ENCODE results near the gene PIGP.

PIGP gene

DNA sequence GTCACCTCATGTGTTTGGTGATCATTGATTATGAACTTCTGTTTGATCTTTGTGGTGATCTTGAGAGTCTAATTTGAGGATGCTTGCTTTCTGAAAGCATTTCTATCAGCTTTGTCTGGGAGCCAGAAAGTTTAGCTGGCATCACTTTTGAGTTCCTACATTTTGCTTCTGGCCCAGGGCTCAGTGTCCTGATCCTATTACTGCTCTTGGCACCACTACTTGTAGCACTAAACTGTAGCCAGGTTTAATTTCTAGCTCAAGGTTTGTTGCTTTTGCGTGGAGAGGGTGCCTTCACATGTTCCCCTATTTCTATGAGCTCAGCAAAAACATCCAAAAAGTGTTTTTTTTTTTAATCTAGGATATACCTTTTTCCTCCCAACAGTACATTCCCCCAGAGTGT, 9.5 kb upstream of the PIGP start:
- Histone ChIP-seq H3K4me3 (replicated peaks; ENCODE audit: low read depth, low read length) (no peak overlapping the region), H3K36me3 (ENCODE audit: control insufficient read depth, insufficient read depth, low read length) (no peaks in the 10 kb centered on the region), H3K27me3 (replicated peaks; ENCODE audit: control insufficient read depth, insufficient read depth, low read length) (no peaks in the 10 kb centered on the region)
- TF ChIP-seq CTCF (IDR thresholded peaks at IDR 0.05; ENCODE audit: insufficient read depth, low read length, poor library complexity, severe bottlenecking), result no peak
- DNase-seq (ENCODE audit: extremely low read depth, insufficient read length), result no peak

GRCh38 chr21:37079211-37079824, 6.4 kb upstream of the PIGP start:
- Histone ChIP-seq H3K36me3 (ENCODE audit: control insufficient read depth, insufficient read depth, low read length) (no peaks in the 10 kb centered on the region), H3K27me3 (replicated peaks; ENCODE audit: control insufficient read depth, insufficient read depth, low read length) (no peaks in the 10 kb centered on the region), H3K4me3 (replicated peaks; ENCODE audit: low read depth, low read length) (no peak overlapping the region)
- DNase-seq (ENCODE audit: extremely low read depth, insufficient read length), result no peak
- TF ChIP-seq CTCF (IDR thresholded peaks at IDR 0.05; ENCODE audit: insufficient read depth, low read length, poor library complexity, severe bottlenecking), result peak; percentile 50

DNA sequence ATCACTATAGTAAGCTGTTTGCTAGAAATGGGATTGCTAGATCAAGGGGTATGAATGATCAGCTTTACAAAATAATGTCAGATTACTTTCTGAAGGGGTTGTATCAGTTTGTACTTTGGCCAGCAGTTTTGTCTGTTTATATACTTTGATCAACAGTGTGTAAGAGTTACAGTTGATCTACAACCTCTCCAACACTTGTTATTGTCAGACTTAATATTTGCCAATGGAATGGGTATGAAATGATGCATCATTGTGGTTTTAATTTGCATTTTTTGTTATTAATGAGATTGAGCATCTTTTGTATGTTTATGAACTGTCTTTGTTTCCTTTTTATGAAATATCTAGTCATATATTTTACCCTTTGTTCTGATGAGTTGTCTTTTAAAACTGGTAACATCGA, 4.5 kb upstream of the PIGP start:
- no peak for DNase-seq (ENCODE audit: extremely low read depth, insufficient read length)
- TF ChIP-seq CTCF (IDR thresholded peaks at IDR 0.05; ENCODE audit: insufficient read depth, low read length, poor library complexity, severe bottlenecking), result no peak
- no peaks in the 10 kb centered on the region for H3K36me3 ChIP-seq (ENCODE audit: control insufficient read depth, insufficient read depth, low read length)
- H3K27me3 ChIP-seq (replicated peaks; ENCODE audit: control insufficient read depth, insufficient read depth, low read length), result no peaks in the 10 kb centered on the region
- no peak overlapping the region for H3K4me3 ChIP-seq (replicated peaks; ENCODE audit: low read depth, low read length)

GRCh38 chr21:37076087-37076850, 3.4 kb upstream of the PIGP start:
- no peak for DNase-seq (ENCODE audit: extremely low read depth, insufficient read length)
- H3K36me3 ChIP-seq (ENCODE audit: control insufficient read depth, insufficient read depth, low read length), result no peaks in the 10 kb centered on the region
- H3K27me3 ChIP-seq (replicated peaks; ENCODE audit: control insufficient read depth, insufficient read depth, low read length), result no peaks in the 10 kb centered on the region
- H3K4me3 ChIP-seq (replicated peaks; ENCODE audit: low read depth, low read length), result no peak overlapping the region
- TF ChIP-seq CTCF (IDR thresholded peaks at IDR 0.05; ENCODE audit: insufficient read depth, low read length, poor library complexity, severe bottlenecking), result no peak

DNA sequence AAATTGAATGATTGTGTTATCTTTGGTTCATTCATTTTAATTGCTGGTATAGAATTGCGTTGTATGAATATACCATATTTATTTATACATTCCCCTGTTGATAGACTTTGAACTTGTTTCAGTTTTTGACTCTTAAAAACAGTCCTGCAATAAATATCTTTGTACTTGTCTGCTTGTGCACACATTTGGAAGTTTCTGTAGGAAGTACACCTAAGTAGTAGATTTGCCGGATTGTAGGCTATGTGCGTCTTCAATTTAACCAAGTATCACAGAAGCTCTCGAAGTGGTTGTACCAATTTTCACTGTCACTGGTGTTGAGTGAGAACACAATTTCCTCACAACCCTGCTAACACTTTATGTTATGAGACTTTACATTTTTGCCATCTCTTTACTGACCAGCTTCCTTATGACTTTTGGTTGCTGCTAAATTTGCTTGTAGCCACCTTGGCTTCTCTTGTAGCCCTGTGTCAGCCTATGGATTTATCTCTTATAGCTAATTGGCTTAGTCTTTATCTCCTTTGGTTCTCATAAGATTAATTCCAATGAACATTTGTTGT, 2.4 kb upstream of the PIGP start:
- no peak for TF ChIP-seq CTCF (IDR thresholded peaks at IDR 0.05; ENCODE audit: insufficient read depth, low read length, poor library complexity, severe bottlenecking)
- Histone ChIP-seq H3K27me3 (replicated peaks; ENCODE audit: control insufficient read depth, insufficient read depth, low read length) (no peaks in the 10 kb centered on the region), H3K36me3 (ENCODE audit: control insufficient read depth, insufficient read depth, low read length) (no peaks in the 10 kb centered on the region), H3K4me3 (replicated peaks; ENCODE audit: low read depth, low read length) (no peak overlapping the region; the same call in 1 of the 2 replicates)
- no peak for DNase-seq (ENCODE audit: extremely low read depth, insufficient read length)

All from GM06990 (cell line).